GM12874 (cell line): ENCODE data around the gene GLS.

Source experiments
- TF ChIP-seq, protein P1 (sequence below): IDR thresholded peaks from 2 replicates; pipeline ENCODE4 v1.5.1; 2011; ENCODE audit warnings: low read depth, mild to moderate bottlenecking, control low read depth, low read length, moderate library complexity; ENCODE audit not compliant: insufficient read depth

GLS gene

DNA sequence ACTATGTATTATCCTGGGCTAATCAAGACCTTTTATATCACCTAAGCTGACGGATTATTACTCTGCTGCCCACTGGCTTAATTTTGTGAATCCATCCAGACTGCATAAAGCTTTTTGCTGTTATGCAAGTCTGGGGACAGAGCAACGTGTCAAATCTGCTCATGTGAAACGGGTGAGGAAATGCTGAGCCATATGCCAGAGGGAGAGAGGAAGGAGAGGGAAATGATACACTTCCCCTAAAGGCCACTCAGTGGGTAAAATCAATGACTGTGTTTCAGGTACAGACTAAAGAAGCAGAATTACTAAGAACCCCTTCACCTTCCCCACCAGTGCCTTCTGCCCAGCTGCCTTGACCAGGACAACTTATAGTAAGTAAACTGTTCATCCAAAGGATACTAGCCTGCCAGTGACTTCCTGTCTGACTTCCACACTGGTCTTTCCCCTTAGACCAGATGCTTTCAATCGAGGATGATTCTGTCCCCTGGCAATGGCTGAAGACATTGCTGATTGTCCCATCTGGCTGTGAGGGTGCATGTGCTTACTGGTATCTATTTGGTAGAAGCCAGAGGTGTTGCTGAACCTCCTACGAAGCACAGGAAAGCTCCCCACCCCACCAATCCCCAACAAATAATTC, 90.4 kb downstream of the GLS start:
- TF ChIP-seq, protein P1, sequence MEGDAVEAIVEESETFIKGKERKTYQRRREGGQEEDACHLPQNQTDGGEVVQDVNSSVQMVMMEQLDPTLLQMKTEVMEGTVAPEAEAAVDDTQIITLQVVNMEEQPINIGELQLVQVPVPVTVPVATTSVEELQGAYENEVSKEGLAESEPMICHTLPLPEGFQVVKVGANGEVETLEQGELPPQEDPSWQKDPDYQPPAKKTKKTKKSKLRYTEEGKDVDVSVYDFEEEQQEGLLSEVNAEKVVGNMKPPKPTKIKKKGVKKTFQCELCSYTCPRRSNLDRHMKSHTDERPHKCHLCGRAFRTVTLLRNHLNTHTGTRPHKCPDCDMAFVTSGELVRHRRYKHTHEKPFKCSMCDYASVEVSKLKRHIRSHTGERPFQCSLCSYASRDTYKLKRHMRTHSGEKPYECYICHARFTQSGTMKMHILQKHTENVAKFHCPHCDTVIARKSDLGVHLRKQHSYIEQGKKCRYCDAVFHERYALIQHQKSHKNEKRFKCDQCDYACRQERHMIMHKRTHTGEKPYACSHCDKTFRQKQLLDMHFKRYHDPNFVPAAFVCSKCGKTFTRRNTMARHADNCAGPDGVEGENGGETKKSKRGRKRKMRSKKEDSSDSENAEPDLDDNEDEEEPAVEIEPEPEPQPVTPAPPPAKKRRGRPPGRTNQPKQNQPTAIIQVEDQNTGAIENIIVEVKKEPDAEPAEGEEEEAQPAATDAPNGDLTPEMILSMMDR = no peak

DNA sequence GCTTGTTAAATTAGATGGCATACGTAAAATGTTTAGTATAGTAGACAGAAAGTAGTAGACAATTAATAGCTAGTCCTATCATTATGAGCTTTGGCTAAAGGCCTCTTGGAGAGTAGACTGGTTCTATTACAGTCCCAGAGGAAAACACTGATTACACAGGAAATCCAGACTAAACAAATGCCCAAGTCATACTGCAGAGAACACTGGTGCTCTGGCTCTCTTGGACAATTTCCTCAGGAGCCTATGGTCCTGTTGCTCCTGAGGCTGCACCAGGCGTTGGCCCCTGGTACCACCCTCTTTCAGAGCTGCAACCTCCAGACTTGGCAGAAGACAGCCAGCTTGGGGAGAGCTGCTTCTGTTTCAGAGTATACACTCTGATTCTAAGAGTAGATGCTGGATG, 91.6 kb downstream of the GLS start:
- TF ChIP-seq, protein P1 = no peak

DNA sequence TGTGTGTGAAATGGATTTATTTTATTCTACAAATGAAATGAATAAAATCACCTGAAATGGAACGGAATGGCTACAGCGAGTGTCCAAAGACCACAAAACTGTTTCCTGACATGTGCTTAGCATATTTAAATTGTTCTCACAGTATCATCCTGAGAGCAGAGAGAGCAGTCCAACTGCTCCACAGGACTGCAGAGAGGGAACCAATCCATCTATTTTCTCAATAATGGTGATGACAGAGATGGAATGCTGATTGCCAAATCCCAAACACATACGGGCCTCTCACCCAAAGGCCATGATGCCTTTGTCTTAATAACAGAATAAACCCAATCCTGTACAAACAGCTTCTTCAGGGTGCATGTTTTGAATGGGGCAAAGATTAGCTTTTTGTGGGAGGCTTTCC, 92.2 kb downstream of the GLS start:
- TF ChIP-seq, protein P1 = no peak

DNA sequence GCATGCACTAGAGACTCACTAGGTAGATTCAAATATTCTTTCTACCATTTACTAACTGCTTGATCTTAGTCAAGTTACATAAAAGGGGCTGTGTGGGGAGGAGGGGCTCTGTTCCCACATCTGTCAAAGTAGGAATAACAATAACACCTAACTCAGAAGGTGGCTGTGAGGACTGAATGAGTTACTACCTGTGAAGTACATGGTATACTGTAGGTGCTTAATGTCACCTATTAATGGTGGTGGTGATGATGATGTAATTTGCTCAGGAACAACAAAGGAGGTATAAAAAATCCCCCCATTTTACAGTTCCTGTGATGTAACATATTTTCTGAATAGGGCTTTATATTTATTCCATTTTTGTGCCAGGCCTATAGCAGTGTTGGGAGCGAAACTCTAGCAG, 92.6 kb downstream of the GLS start:
- TF ChIP-seq, protein P1 = no peak

DNA sequence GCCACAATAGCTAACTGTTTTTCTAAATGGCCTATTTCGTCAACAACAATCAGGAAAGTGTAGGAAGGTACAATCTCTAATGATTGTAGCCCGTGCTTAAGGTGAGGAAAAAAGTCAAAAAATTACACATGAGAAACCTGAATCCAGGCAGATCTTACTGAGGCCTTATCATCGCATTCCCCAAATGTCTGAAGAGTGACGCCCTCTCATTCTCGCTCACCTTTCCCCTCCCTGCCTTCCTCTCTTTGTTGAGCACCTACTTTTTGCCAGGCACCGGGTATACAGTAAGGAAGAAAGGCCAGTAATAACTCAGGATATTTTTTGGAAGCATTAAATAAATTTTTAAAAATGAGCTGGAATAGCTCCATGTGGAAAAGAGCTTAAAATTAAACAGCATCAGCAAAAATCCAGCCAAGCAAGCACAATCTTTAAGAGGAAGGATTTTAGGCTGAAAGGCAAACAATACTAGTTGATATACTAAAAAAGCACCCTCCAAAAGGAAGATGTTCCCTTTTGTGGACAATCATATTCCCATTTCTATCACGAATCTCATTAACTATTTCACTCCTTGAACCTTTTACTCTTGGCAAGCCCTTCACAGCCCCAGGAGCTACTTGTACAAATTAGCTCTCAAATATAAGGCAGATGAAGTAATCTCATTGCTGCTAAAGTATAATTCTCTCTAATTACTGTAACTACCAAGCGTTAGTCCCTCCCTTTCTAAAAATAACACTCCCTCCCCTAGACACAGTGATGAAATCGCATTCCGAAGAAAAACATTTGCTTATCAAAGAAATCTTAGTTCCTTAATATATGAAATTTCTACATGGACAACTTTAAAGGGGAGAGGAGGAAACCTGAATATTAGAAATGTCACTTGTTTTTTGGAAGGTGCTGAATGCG, 93.4 kb downstream of the GLS start:
- TF ChIP-seq, protein P1 = no peak

DNA sequence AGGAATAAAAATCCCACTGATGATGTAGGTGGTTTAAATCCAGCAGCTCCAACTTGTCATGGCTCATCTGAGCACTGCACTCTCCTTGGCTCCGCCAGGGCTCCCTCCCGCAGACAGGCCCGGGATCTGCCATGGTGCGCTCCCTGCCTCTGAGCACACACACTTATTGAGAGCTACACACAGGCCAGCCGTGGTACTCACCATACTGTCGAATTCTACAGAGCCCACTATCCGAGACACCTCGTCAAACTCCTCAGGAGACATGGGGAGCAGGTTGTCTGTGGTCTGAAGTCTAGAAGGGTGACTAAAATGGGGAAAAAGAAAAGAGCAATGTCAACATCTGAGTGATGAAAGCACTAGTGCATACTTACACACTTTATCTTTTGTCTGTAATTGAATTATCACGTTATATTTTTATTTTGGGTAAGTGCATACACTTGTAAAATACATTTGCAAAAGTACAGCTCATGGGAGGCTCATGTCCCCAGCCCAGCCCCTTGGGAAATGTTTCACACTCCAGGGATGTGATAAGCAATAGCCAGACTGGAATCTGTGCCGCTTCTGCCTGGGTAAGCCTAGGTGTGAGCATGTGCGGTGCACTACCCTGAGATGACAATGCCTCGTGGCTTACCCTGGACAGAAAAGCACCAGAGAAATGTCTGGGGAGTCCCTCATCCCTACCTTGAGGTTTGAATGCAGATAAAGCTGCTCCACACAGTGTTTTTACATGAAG, 94.2 kb downstream of the GLS start:
- TF ChIP-seq, protein P1 = no peak

DNA sequence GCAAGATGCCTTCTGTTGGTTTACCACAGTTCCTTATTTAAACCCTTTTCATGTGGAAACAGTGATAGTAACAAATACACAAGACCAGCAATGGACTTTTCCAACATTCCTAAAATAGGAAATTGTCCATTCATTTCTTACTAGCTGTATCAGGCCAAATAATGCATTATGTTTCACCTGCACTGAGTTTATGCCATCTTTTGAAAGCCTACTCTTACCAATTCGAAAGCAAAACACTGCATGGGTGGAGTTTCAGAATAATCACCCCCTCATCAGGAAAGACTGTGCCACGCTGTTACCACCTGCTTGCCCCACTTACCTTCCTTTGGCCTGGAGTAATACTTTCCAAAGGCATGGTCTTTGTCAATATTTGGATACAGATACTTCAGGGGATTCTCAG, 95.9 kb downstream of the GLS start:
- TF ChIP-seq, protein P1 = no peak
